WTC11 (cell line): ENCODE measurements around the gene RABAC1. TPM values are rescaled to one million over a fixed set of nuclear protein-coding genes. Genes with fewer than 3 reads are reported as not detected.

Experiments
- FOXP1 ChIP-seq: sonication (generic); formaldehyde crosslinking; IDR thresholded peaks from 2 replicates; pipeline ENCODE4 v1.8.0; 2022; ENCODE audit warnings: missing genetic modification reagents, mild to moderate bottlenecking, moderate library complexity, borderline replicate concordance
- GRHL2 ChIP-seq: fragments of 250-450 bp; sonication (Bioruptor Pico); IDR thresholded peaks from 2 replicates; pipeline ENCODE4 v1.8.0; 2022; ENCODE audit warnings: mild to moderate bottlenecking, moderate library complexity; ENCODE audit not compliant: insufficient replicate concordance, severe bottlenecking
- IRF2 ChIP-seq: sonication (generic); formaldehyde crosslinking; IDR thresholded peaks from 2 replicates; pipeline ENCODE4 v1.8.0; 2022; ENCODE audit warnings: low read depth, missing genetic modification reagents, borderline replicate concordance
- JUN ChIP-seq: sonication (generic); formaldehyde crosslinking; IDR thresholded peaks from 2 replicates; pipeline ENCODE4 v1.8.0; 2023; ENCODE audit warnings: mild to moderate bottlenecking, missing genetic modification reagents
- NFE2L1 ChIP-seq: sonication (generic); formaldehyde crosslinking; IDR thresholded peaks from 2 replicates; pipeline ENCODE4 v1.8.1; 2023; ENCODE audit warnings: missing genetic modification reagents
- NR2C2 ChIP-seq: sonication (generic); formaldehyde crosslinking; IDR thresholded peaks from 2 replicates; pipeline ENCODE4 v1.8.0; 2022; ENCODE audit warnings: mild to moderate bottlenecking, missing genetic modification reagents
- OVOL2 ChIP-seq: fragments of 250-450 bp; sonication (Bioruptor Pico); IDR thresholded peaks from 2 replicates; pipeline ENCODE4 v1.9.0; 2021; ENCODE audit warnings: mild to moderate bottlenecking, borderline replicate concordance
- SOX15 ChIP-seq: fragments of 250-450 bp; sonication (Bioruptor Pico); IDR thresholded peaks from 2 replicates; pipeline ENCODE4 v1.9.0; 2021; ENCODE audit warnings: mild to moderate bottlenecking
- SP1 ChIP-seq: sonication (generic); formaldehyde crosslinking; conservative IDR thresholded peaks from 2 replicates; pipeline ENCODE4 v1.8.1; 2022; ENCODE audit warnings: missing genetic modification reagents
- TEAD1 ChIP-seq: sonication (generic); formaldehyde crosslinking; IDR thresholded peaks from 2 replicates; pipeline ENCODE4 v1.8.0; 2022; ENCODE audit warnings: mild to moderate bottlenecking, missing genetic modification reagents
- ZBTB21 ChIP-seq: sonication (generic); formaldehyde crosslinking; IDR thresholded peaks from 2 replicates; pipeline ENCODE4 v1.8.1; 2023; ENCODE audit warnings: mild to moderate bottlenecking, missing genetic modification reagents, borderline replicate concordance
- ZNF121 ChIP-seq: sonication (generic); formaldehyde crosslinking; IDR thresholded peaks from 2 replicates; pipeline ENCODE4 v1.8.0; 2023; ENCODE audit warnings: missing genetic modification reagents
- ZNF232 ChIP-seq: sonication (generic); formaldehyde crosslinking; IDR thresholded peaks from 2 replicates; pipeline ENCODE4 v1.8.0; 2022; ENCODE audit warnings: mild to moderate bottlenecking, missing genetic modification reagents
- total RNA-seq: library from RNA; stranded (reverse); gene quantifications from 3 replicates; pipeline ENCODE4 v1.2.3, GENCODE V29; 2021
- TF ChIP-seq, protein P1 (sequence below): sonication (generic); formaldehyde crosslinking; IDR thresholded peaks from 2 replicates; pipeline ENCODE4 v1.8.1; 2022; ENCODE audit warnings: low read depth, mild to moderate bottlenecking, moderate library complexity, missing genetic modification reagents, borderline replicate concordance
- TF ChIP-seq, protein P2 (sequence below): sonication (generic); formaldehyde crosslinking; IDR thresholded peaks from 2 replicates; pipeline ENCODE4 v1.8.0; 2022; ENCODE audit warnings: missing genetic modification reagents
- TF ChIP-seq, protein P3 (sequence below): sonication (generic); formaldehyde crosslinking; IDR thresholded peaks from 2 replicates; pipeline ENCODE4 v1.8.0; 2023; ENCODE audit warnings: missing genetic modification reagents, mild to moderate bottlenecking, borderline replicate concordance
- TF ChIP-seq, protein P4 (sequence below): sonication (generic); formaldehyde crosslinking; IDR thresholded peaks from 2 replicates; pipeline ENCODE4 v1.8.0; 2022; ENCODE audit warnings: mild to moderate bottlenecking, missing genetic modification reagents
- TF ChIP-seq, protein P5 (sequence below): sonication (generic); formaldehyde crosslinking; IDR thresholded peaks from 2 replicates; pipeline ENCODE4 v1.8.1; 2022; ENCODE audit warnings: missing genetic modification reagents, borderline replicate concordance
- TF ChIP-seq, protein P6 (sequence below): fragments of 200-600 bp; IDR thresholded peaks from 2 replicates; pipeline ENCODE4 v1.8.0; 2022; ENCODE audit warnings: antibody characterized with exemption
- TF ChIP-seq, protein P7 (sequence below): fragments of 250-450 bp; sonication (Bioruptor Pico); IDR thresholded peaks from 2 replicates; pipeline ENCODE4 v1.9.0; 2021; ENCODE audit warnings: mild to moderate bottlenecking
- TF ChIP-seq, protein P8 (sequence below): sonication (generic); formaldehyde crosslinking; IDR thresholded peaks from 2 replicates; pipeline ENCODE4 v1.8.1; 2022; ENCODE audit warnings: mild to moderate bottlenecking, moderate library complexity, missing genetic modification reagents

The RABAC1 gene
- total RNA-seq, 1 experiment from 2014 or later, result 159 TPM

DNA sequence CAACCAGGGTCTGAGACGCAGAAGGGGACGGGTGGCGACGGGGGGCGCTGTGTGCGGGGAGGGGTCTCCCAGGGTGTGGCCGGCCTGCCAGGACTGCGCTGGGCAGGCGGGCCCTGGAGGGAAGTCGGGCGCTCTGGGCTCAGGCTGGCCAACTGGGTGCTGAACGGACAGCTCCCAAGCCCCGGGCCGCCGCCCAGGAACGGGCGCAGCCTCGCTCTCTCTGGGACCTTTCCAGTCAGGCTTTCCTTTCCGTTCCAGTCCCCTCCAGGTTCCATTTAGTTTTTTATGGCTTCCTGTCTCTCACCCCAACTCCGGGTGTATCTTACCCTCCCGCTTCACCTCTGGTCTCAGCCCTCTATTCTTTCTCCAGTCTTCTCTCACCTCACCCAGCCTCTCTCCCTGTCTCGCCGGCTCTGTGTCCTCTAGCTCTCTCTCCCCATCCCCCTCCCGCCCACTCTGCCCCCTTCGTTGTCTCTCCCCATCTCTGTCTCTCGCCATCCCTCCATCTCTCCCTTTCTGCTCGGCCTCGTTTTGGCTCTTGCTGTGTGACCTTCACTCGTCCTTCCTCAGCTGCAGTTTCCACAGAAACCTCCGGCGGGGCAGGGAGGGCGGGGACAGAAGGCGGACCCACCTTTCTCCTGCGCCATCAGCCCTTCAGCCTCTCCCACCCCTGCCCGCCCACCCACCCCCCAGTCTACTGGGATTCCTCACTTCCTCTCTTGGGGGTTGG is 38.2 kb upstream of the RABAC1 start (continued):
- TF ChIP-seq, protein P1, sequence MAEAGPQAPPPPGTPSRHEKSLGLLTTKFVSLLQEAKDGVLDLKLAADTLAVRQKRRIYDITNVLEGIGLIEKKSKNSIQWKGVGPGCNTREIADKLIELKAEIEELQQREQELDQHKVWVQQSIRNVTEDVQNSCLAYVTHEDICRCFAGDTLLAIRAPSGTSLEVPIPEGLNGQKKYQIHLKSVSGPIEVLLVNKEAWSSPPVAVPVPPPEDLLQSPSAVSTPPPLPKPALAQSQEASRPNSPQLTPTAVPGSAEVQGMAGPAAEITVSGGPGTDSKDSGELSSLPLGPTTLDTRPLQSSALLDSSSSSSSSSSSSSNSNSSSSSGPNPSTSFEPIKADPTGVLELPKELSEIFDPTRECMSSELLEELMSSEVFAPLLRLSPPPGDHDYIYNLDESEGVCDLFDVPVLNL, result no peak
- TF ChIP-seq SP1 (CRISPR knock-in tag) (no peak), IRF2 (CRISPR knock-in tag) (no peak), FOXP1 (CRISPR knock-in tag) (peak; percentile 47; the same call in 1 of the 2 replicates), TEAD1 (CRISPR knock-in tag) (0 out of 2 replicates have a peak, but pooled peaks have one; percentile 25), GRHL2 (CRISPR knock-in tag) (no peak), ZBTB21 (CRISPR knock-in tag) (no peak), ZNF121 (CRISPR knock-in tag) (no peak), ZNF232 (CRISPR knock-in tag) (no peak), NFE2L1 (no peak), JUN (CRISPR knock-in tag) (no peak), SOX15 (CRISPR knock-in tag) (no peak), NR2C2 (CRISPR knock-in tag) (no peak), OVOL2 (CRISPR knock-in tag) (no peak)
- TF ChIP-seq, protein P2, sequence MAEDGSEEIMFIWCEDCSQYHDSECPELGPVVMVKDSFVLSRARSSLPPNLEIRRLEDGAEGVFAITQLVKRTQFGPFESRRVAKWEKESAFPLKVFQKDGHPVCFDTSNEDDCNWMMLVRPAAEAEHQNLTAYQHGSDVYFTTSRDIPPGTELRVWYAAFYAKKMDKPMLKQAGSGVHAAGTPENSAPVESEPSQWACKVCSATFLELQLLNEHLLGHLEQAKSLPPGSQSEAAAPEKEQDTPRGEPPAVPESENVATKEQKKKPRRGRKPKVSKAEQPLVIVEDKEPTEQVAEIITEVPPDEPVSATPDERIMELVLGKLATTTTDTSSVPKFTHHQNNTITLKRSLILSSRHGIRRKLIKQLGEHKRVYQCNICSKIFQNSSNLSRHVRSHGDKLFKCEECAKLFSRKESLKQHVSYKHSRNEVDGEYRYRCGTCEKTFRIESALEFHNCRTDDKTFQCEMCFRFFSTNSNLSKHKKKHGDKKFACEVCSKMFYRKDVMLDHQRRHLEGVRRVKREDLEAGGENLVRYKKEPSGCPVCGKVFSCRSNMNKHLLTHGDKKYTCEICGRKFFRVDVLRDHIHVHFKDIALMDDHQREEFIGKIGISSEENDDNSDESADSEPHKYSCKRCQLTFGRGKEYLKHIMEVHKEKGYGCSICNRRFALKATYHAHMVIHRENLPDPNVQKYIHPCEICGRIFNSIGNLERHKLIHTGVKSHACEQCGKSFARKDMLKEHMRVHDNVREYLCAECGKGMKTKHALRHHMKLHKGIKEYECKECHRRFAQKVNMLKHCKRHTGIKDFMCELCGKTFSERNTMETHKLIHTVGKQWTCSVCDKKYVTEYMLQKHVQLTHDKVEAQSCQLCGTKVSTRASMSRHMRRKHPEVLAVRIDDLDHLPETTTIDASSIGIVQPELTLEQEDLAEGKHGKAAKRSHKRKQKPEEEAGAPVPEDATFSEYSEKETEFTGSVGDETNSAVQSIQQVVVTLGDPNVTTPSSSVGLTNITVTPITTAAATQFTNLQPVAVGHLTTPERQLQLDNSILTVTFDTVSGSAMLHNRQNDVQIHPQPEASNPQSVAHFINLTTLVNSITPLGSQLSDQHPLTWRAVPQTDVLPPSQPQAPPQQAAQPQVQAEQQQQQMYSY (CRISPR knock-in tag), result peak; percentile 86
- TF ChIP-seq, protein P3, sequence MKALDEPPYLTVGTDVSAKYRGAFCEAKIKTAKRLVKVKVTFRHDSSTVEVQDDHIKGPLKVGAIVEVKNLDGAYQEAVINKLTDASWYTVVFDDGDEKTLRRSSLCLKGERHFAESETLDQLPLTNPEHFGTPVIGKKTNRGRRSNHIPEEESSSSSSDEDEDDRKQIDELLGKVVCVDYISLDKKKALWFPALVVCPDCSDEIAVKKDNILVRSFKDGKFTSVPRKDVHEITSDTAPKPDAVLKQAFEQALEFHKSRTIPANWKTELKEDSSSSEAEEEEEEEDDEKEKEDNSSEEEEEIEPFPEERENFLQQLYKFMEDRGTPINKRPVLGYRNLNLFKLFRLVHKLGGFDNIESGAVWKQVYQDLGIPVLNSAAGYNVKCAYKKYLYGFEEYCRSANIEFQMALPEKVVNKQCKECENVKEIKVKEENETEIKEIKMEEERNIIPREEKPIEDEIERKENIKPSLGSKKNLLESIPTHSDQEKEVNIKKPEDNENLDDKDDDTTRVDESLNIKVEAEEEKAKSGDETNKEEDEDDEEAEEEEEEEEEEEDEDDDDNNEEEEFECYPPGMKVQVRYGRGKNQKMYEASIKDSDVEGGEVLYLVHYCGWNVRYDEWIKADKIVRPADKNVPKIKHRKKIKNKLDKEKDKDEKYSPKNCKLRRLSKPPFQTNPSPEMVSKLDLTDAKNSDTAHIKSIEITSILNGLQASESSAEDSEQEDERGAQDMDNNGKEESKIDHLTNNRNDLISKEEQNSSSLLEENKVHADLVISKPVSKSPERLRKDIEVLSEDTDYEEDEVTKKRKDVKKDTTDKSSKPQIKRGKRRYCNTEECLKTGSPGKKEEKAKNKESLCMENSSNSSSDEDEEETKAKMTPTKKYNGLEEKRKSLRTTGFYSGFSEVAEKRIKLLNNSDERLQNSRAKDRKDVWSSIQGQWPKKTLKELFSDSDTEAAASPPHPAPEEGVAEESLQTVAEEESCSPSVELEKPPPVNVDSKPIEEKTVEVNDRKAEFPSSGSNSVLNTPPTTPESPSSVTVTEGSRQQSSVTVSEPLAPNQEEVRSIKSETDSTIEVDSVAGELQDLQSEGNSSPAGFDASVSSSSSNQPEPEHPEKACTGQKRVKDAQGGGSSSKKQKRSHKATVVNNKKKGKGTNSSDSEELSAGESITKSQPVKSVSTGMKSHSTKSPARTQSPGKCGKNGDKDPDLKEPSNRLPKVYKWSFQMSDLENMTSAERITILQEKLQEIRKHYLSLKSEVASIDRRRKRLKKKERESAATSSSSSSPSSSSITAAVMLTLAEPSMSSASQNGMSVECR (CRISPR knock-in tag), result peak; percentile 91
- TF ChIP-seq, protein P4, sequence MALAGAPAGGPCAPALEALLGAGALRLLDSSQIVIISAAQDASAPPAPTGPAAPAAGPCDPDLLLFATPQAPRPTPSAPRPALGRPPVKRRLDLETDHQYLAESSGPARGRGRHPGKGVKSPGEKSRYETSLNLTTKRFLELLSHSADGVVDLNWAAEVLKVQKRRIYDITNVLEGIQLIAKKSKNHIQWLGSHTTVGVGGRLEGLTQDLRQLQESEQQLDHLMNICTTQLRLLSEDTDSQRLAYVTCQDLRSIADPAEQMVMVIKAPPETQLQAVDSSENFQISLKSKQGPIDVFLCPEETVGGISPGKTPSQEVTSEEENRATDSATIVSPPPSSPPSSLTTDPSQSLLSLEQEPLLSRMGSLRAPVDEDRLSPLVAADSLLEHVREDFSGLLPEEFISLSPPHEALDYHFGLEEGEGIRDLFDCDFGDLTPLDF (CRISPR knock-in tag), result no peak
- TF ChIP-seq, protein P5, sequence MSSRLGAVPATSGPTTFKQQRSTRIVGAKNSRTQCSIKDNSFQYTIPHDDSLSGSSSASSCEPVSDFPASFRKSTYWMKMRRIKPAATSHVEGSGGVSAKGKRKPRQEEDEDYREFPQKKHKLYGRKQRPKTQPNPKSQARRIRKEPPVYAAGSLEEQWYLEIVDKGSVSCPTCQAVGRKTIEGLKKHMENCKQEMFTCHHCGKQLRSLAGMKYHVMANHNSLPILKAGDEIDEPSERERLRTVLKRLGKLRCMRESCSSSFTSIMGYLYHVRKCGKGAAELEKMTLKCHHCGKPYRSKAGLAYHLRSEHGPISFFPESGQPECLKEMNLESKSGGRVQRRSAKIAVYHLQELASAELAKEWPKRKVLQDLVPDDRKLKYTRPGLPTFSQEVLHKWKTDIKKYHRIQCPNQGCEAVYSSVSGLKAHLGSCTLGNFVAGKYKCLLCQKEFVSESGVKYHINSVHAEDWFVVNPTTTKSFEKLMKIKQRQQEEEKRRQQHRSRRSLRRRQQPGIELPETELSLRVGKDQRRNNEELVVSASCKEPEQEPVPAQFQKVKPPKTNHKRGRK, result no peak
- TF ChIP-seq, protein P6, sequence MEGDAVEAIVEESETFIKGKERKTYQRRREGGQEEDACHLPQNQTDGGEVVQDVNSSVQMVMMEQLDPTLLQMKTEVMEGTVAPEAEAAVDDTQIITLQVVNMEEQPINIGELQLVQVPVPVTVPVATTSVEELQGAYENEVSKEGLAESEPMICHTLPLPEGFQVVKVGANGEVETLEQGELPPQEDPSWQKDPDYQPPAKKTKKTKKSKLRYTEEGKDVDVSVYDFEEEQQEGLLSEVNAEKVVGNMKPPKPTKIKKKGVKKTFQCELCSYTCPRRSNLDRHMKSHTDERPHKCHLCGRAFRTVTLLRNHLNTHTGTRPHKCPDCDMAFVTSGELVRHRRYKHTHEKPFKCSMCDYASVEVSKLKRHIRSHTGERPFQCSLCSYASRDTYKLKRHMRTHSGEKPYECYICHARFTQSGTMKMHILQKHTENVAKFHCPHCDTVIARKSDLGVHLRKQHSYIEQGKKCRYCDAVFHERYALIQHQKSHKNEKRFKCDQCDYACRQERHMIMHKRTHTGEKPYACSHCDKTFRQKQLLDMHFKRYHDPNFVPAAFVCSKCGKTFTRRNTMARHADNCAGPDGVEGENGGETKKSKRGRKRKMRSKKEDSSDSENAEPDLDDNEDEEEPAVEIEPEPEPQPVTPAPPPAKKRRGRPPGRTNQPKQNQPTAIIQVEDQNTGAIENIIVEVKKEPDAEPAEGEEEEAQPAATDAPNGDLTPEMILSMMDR, result no peak
- TF ChIP-seq, protein P7, sequence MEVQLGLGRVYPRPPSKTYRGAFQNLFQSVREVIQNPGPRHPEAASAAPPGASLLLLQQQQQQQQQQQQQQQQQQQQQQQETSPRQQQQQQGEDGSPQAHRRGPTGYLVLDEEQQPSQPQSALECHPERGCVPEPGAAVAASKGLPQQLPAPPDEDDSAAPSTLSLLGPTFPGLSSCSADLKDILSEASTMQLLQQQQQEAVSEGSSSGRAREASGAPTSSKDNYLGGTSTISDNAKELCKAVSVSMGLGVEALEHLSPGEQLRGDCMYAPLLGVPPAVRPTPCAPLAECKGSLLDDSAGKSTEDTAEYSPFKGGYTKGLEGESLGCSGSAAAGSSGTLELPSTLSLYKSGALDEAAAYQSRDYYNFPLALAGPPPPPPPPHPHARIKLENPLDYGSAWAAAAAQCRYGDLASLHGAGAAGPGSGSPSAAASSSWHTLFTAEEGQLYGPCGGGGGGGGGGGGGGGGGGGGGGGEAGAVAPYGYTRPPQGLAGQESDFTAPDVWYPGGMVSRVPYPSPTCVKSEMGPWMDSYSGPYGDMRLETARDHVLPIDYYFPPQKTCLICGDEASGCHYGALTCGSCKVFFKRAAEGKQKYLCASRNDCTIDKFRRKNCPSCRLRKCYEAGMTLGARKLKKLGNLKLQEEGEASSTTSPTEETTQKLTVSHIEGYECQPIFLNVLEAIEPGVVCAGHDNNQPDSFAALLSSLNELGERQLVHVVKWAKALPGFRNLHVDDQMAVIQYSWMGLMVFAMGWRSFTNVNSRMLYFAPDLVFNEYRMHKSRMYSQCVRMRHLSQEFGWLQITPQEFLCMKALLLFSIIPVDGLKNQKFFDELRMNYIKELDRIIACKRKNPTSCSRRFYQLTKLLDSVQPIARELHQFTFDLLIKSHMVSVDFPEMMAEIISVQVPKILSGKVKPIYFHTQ, result no peak
- TF ChIP-seq, protein P8, sequence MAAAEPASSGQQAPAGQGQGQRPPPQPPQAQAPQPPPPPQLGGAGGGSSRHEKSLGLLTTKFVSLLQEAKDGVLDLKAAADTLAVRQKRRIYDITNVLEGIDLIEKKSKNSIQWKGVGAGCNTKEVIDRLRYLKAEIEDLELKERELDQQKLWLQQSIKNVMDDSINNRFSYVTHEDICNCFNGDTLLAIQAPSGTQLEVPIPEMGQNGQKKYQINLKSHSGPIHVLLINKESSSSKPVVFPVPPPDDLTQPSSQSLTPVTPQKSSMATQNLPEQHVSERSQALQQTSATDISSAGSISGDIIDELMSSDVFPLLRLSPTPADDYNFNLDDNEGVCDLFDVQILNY (CRISPR knock-in tag), result no peak
